K562 (cell line): ENCODE results near the gene GYG2. TPM values are rescaled to one million over a fixed set of nuclear protein-coding genes. Genes with fewer than 3 reads are reported as not detected.
A peak's percentile ranks its signal among the peaks of the same experiment; 100 is the strongest.

Source experiments
- ATAC-seq: fragments of 200-7000 bp; cut with Tn5 transposase; 3 replicates; pipeline ENCODE4 v1.9.1; 2020; ENCODE audit warnings: moderate library complexity
- BruUV-seq: library from RNA; stranded (reverse); fragments of 400-500 nt; replicated peaks from 2 replicates; lab custom pipeline; 2021; lab: Mats Ljungman, UMichigan
- CTCF ChIA-PET: fragments of 300-600 bp; formaldehyde crosslinking; extraction: SDS; loops from one replicate; lab custom pipeline; 2021; ENCODE audit warnings: low intra/inter-chr PET ratio; lab: Yijun Ruan, JAX
- POLR2A ChIA-PET: fragments of 300-600, 350-650 bp; sonication (Branson Sonifier 250); formaldehyde crosslinking; extraction: SDS; loops from one replicate; lab custom pipeline; 2021; ENCODE audit warnings: antibody characterized with exemption, inconsistent platforms; lab: Yijun Ruan, JAX
- DNase-seq, 4 experiments: peaks; one replicate each; pipeline versions ENCODE4 v3.0.0 to v3.0.0-alpha.2; 2011 to 2018; ENCODE audit warnings: low spot score in 3 of 4, mixed read lengths in 3 of 4; ENCODE audit errors: extremely low read depth in 1 of 4
- FAIRE-seq: peaks from 2 replicates; lab custom pipeline; 2011; peaks lifted over from hg19 to GRCh38; lab: Jason Lieb, UNC
- H2AFZ ChIP-seq: 2 replicates; pipeline ENCODE4 v1.6.0; 2011; ENCODE audit warnings: low read depth, low read length, control low read depth, inconsistent platforms
- H3K27ac ChIP-seq: fragments of 200-600 bp; 3 replicates; pipeline ENCODE4 v1.8.0; 2011; ENCODE audit warnings: low read depth, mild to moderate bottlenecking, control low read depth, inconsistent platforms, low read length, moderate library complexity, mixed read lengths; ENCODE audit errors: extremely low read depth
- H3K27me3 ChIP-seq, 2 experiments: fragments of 300-600 bp in 1 of 2; 2 replicates in 1 of 2; 3 replicates in 1 of 2; pipeline versions ENCODE4 v1.6.0 to v1.8.0; 2011; ENCODE audit warnings: inconsistent platforms in 2 of 2, low read length in 2 of 2, mild to moderate bottlenecking in 1 of 2, mixed read lengths in 1 of 2, moderate library complexity in 1 of 2; ENCODE audit not compliant: control insufficient read depth in 2 of 2, insufficient read depth in 2 of 2
- H3K36me3 ChIP-seq: fragments of 300-600 bp; 3 replicates; pipeline ENCODE4 v1.8.0; 2011; ENCODE audit warnings: mild to moderate bottlenecking, low read length, inconsistent platforms; ENCODE audit not compliant: control insufficient read depth, insufficient read depth
- H3K4me1 ChIP-seq, 2 experiments: fragments of 200-600 bp in 1 of 2; replicated peaks in 1 of 2; 2 replicates in 1 of 2; 3 replicates in 1 of 2; pipeline versions ENCODE4 v1.5.1 to v1.8.0; 2011; ENCODE audit warnings: inconsistent platforms in 2 of 2, low read length in 2 of 2, mild to moderate bottlenecking in 1 of 2, mixed read lengths in 1 of 2, moderate library complexity in 1 of 2; ENCODE audit not compliant: control insufficient read depth in 2 of 2, insufficient read depth in 2 of 2
- H3K4me2 ChIP-seq: 2 replicates; pipeline ENCODE4 v1.6.1; 2011; ENCODE audit warnings: low read length, control low read depth, inconsistent platforms, mixed read lengths; ENCODE audit not compliant: insufficient read depth
- H3K4me3 ChIP-seq: fragments of 200-600 bp; sonication (generic), shearing (Covaris generic); 2 replicates; pipeline ENCODE4 v1.5.1; 2016; ENCODE audit warnings: control low read depth, inconsistent platforms
- H3K79me2 ChIP-seq: fragments of 200-600 bp; 3 replicates; pipeline ENCODE4 v1.8.0; 2011; ENCODE audit warnings: low read length, inconsistent platforms; ENCODE audit not compliant: control insufficient read depth, insufficient read depth
- H3K9ac ChIP-seq, 2 experiments: 2 replicates each; pipeline versions ENCODE4 v1.6.0 to v1.6.1; 2011; ENCODE audit warnings: low read depth in 2 of 2, low read length in 2 of 2, control low read depth in 1 of 2, inconsistent platforms in 1 of 2, mild to moderate bottlenecking in 1 of 2, mixed read lengths in 1 of 2; ENCODE audit not compliant: insufficient read depth in 1 of 2
- H3K9me1 ChIP-seq: one replicate; pipeline ENCODE4 v1.6.0; 2011; ENCODE audit warnings: inconsistent platforms, mild to moderate bottlenecking, low read length, moderate library complexity; ENCODE audit not compliant: control insufficient read depth, insufficient read depth
- H3K9me3 ChIP-seq: replicated peaks from 2 replicates; pipeline ENCODE4 v1.5.1; 2011; ENCODE audit warnings: low read depth, low read length, inconsistent platforms; ENCODE audit not compliant: control insufficient read depth, insufficient read depth
- H4K20me1 ChIP-seq: replicated peaks from 2 replicates; pipeline ENCODE4 v1.6.1; 2011; ENCODE audit warnings: low read length, inconsistent platforms, mixed read lengths; ENCODE audit not compliant: control insufficient read depth, insufficient read depth
- CBX1 ChIP-seq: sonication (generic); IDR thresholded peaks from 2 replicates; pipeline ENCODE4 v1.6.1; 2016; ENCODE audit warnings: antibody characterized with exemption, low read depth, mild to moderate bottlenecking
- NCOA4 ChIP-seq: fragments of 450-650 bp; IDR thresholded peaks from 2 replicates; pipeline ENCODE4 v1.6.1; 2018; ENCODE audit warnings: mild to moderate bottlenecking; ENCODE audit not compliant: partially characterized antibody
- NFIC ChIP-seq: fragments of 450-650 bp; IDR thresholded peaks from 2 replicates; pipeline ENCODE4 v1.6.1; 2017; ENCODE audit warnings: mild to moderate bottlenecking, inconsistent platforms
- POLR3A ChIP-seq: IDR thresholded peaks from 2 replicates; pipeline ENCODE4 v1.6.1; 2011; ENCODE audit warnings: borderline replicate concordance, mild to moderate bottlenecking, moderate library complexity; ENCODE audit not compliant: insufficient read length, insufficient read depth; ENCODE audit errors: extremely low read depth
- SIN3B ChIP-seq: fragments of 450-650 bp; IDR thresholded peaks from 2 replicates; pipeline ENCODE4 v1.6.1; 2017; ENCODE audit warnings: low read depth, mild to moderate bottlenecking, moderate library complexity
- TFAP4 ChIP-seq: sonication (generic); formaldehyde crosslinking; IDR thresholded peaks from 2 replicates; pipeline ENCODE4 v1.8.0; 2022; ENCODE audit warnings: missing genetic modification reagents, mild to moderate bottlenecking, moderate library complexity, borderline replicate concordance
- ZBTB1 ChIP-seq: sonication (generic); formaldehyde crosslinking; IDR thresholded peaks from 2 replicates; pipeline ENCODE4 v1.8.1; 2023; ENCODE audit warnings: missing genetic modification reagents, low read depth, mild to moderate bottlenecking, borderline replicate concordance
- WGBS: fragments of 100-300 bp; shearing (Covaris generic); methylation state at CpG from one replicate; pipeline ENCODE4 v1.1.6; 2016; ENCODE audit warnings: low coverage, mixed read lengths; ENCODE audit not compliant: insufficient coverage; ENCODE audit errors: missing lambda C conversion rate; 5-methylcytosine and 5-hydroxymethylcytosine counted together
- in situ Hi-C: fragments of 300-500 bp; cut with MboI; formaldehyde crosslinking; loops from 4 replicates; pipeline ENCODE4 v1.15.0; 2018; ENCODE audit warnings: inconsistent platforms, mixed read lengths
- intact Hi-C: fragments of 100-400 bp; cut with micrococcal nuclease; formaldehyde crosslinking; loops from 2 replicates; pipeline ENCODE4 v1.14.2; 2022
- polyA plus RNA-seq, 8 experiments: library from polyadenylated mRNA; depleted of rRNA in 4 of 8; stranded (reverse) in 5 of 8; unstranded in 3 of 8; fragments of >200 nt; fragmentation: Nextera tagmentation in 2 of 8; fragmentation: Illumina TruSeq in 1 of 8; extraction: Ambion mirVana in 2 of 8; extraction: Trizol in 1 of 8; gene quantifications; 2 replicates each; pipeline versions ENCODE4 v1.2.1 to v1.2.3, GENCODE V29; 2011 to 2014; ENCODE audit warnings: inconsistent platforms in 1 of 8, missing spikeins in 1 of 8
- total RNA-seq, 7 experiments: library from RNA; depleted of rRNA in 6 of 7; stranded (reverse); fragments of >200 nt in 6 of 7; fragmentation: Illumina TruSeq in 2 of 7; extraction: Trizol in 2 of 7; gene quantifications; 2 replicates each; pipeline versions ENCODE4 v1.2.1 to v1.2.3, GENCODE V29; 2011 to 2021; ENCODE audit warnings: low replicate concordance in 1 of 7

The GYG2 gene
- total and polyA plus RNA-seq, 9 of the 15 experiments (the other 6 are each of a cell fraction or from before 2014, with no cell fraction given): 0.24 to 4.4 (median 2.9) TPM

GRCh38 chrX:2823795-2824386 is 4.8 kb upstream of the GYG2 start:
- Histone ChIP-seq H3K9ac (no peak overlapping the region), H3K4me3 (no peak overlapping the region), H4K20me1 (no peaks in the 10 kb centered on the region), H2AFZ (peak overlapping the region; percentile 16; the same call in 1 of the 2 replicates), H3K4me2 (no peak overlapping the region), H3K27me3 (no peaks in the 10 kb centered on the region; a peak in 1 of 5 replicates), H3K36me3 (no peaks in the 10 kb centered on the region), H3K79me2 (no peaks in the 10 kb centered on the region), H3K9me3 (no peaks in the 10 kb centered on the region), H3K4me1 (peaks cover 0 to 12% of the 10 kb centered on the region in 2 experiments; a peak in 4 of 5 replicates), H3K27ac (no peak overlapping the region), H3K9me1 (no peaks in the 10 kb centered on the region)
- intact Hi-C loops (no loop called here), in situ Hi-C loops (no loop called here)
- CTCF ChIA-PET: no interaction called here
- BruUV-seq: no TSS peak
- POLR2A ChIA-PET: no interaction called here
- no peak for DNase-seq
- TF ChIP-seq POLR3A (no peak), NCOA4 (no peak), NFIC (no peak), TFAP4 (CRISPR knock-in tag) (no peak), CBX1 (no peak), SIN3B (no peak), ZBTB1 (CRISPR knock-in tag) (no peak)
- ATAC-seq: no peak
- no peak for FAIRE-seq
- 8% methylated on average over 12 of the region's 13 CpGs for WGBS
